IMR-90 (cell line): Measurements from ENCODE around the gene LRRC4C. TPM values are rescaled to one million over a fixed set of nuclear protein-coding genes. Genes with fewer than 3 reads are reported as not detected.

ENCODE experiments used
- ATAC-seq: fragments of 200-7000 bp; cut with Tn5 transposase; 2 replicates; pipeline ENCODE4 v1.9.1; 2020; ENCODE audit warnings: low read depth, mild to moderate bottlenecking, moderate library complexity
- BruUV-seq: library from RNA; stranded (reverse); fragments of 400-500 nt; replicated peaks from 2 replicates; lab custom pipeline; 2021; lab: Mats Ljungman, UMichigan
- CTCF ChIA-PET: fragments of 300-600 bp; formaldehyde crosslinking; extraction: SDS; loops from one replicate; lab custom pipeline; 2021; ENCODE audit warnings: antibody characterized with exemption; lab: Yijun Ruan, JAX
- POLR2A ChIA-PET: fragments of 300-600 bp; sonication (Branson Sonifier 250); formaldehyde crosslinking; loops from one replicate; lab custom pipeline; 2022; ENCODE audit warnings: antibody characterized with exemption; ENCODE audit not compliant: unreplicated experiment; lab: Charles Lee
- DNase-seq: peaks from one replicate; pipeline ENCODE4 v3.0.0; 2013
- H2AFZ ChIP-seq: replicated peaks from 2 replicates; pipeline ENCODE3; 2013; ENCODE audit warnings: low read length, mild to moderate bottlenecking; ENCODE audit not compliant: poor library complexity
- H2AK5ac ChIP-seq: 2 replicates; pipeline ENCODE4 v1.6.1; 2013; ENCODE audit warnings: low read depth, low read length, inconsistent platforms
- H2AK9ac ChIP-seq: replicated peaks from 2 replicates; pipeline ENCODE3; 2013; ENCODE audit warnings: mild to moderate bottlenecking, low read depth, low read length, moderate library complexity; ENCODE audit not compliant: poor library complexity
- H2BK120ac ChIP-seq: 2 replicates; pipeline ENCODE4 v1.6.1; 2013; ENCODE audit warnings: low read depth, low read length, inconsistent platforms
- H2BK15ac ChIP-seq: 3 replicates; pipeline ENCODE4 v1.6.1; 2013; ENCODE audit warnings: low read depth, low read length, inconsistent platforms
- H2BK20ac ChIP-seq: 2 replicates; pipeline ENCODE4 v1.6.1; 2013; ENCODE audit warnings: low read depth, mild to moderate bottlenecking, inconsistent platforms, low read length, moderate library complexity
- H2BK5ac ChIP-seq: 2 replicates; pipeline ENCODE4 v1.6.1; 2013; ENCODE audit warnings: mild to moderate bottlenecking, low read depth, low read length, inconsistent platforms; ENCODE audit not compliant: poor library complexity, severe bottlenecking
- H3K14ac ChIP-seq: replicated peaks from 2 replicates; pipeline ENCODE4 v1.6.1; 2013; ENCODE audit warnings: low read depth, low read length, inconsistent platforms
- H3K18ac ChIP-seq: 2 replicates; pipeline ENCODE4 v1.6.1; 2013; ENCODE audit warnings: low read depth, low read length, control low read depth
- H3K23ac ChIP-seq: 2 replicates; pipeline ENCODE4 v1.6.1; 2013; ENCODE audit warnings: low read depth, low read length, inconsistent platforms
- H3K27ac ChIP-seq: 2 replicates; pipeline ENCODE4 v1.5.1; 2013; ENCODE audit warnings: mild to moderate bottlenecking, control low read depth, low read length; ENCODE audit not compliant: insufficient read depth
- H3K27me3 ChIP-seq: 2 replicates; pipeline ENCODE4 v1.6.1; 2013; ENCODE audit warnings: low read length; ENCODE audit not compliant: control insufficient read depth, insufficient read depth
- H3K36me3 ChIP-seq: 2 replicates; pipeline ENCODE4 v1.6.1; 2013; ENCODE audit warnings: low read length, mixed read lengths; ENCODE audit not compliant: control insufficient read depth, insufficient read depth
- H3K4ac ChIP-seq: 2 replicates; pipeline ENCODE4 v1.6.1; 2013; ENCODE audit warnings: low read depth, low read length, inconsistent platforms
- H3K4me1 ChIP-seq: 2 replicates; pipeline ENCODE4 v1.6.1; 2013; ENCODE audit warnings: low read length, mixed read lengths; ENCODE audit not compliant: control insufficient read depth, insufficient read depth
- H3K4me2 ChIP-seq: 2 replicates; pipeline ENCODE4 v1.6.1; 2013; ENCODE audit warnings: low read depth, mild to moderate bottlenecking, control low read depth, low read length, moderate library complexity
- H3K4me3 ChIP-seq: 2 replicates; pipeline ENCODE4 v1.5.1; 2013; ENCODE audit warnings: low read depth, mild to moderate bottlenecking, control low read depth, low read length, moderate library complexity; ENCODE audit not compliant: insufficient read depth
- H3K56ac ChIP-seq: 2 replicates; pipeline ENCODE4 v1.6.1; 2013; ENCODE audit warnings: low read length, inconsistent platforms; ENCODE audit not compliant: insufficient read depth; ENCODE audit errors: extremely low read depth
- H3K79me1 ChIP-seq, 2 experiments: 2 replicates each; pipeline ENCODE4 v1.6.1; 2013; ENCODE audit warnings: low read length in 2 of 2, inconsistent platforms in 1 of 2, low read depth in 1 of 2
- H3K9ac ChIP-seq: 2 replicates; pipeline ENCODE4 v1.6.1; 2013; ENCODE audit warnings: low read depth, low read length, control low read depth
- H3K9me1 ChIP-seq: 2 replicates; pipeline ENCODE4 v1.6.1; 2013; ENCODE audit warnings: low read length, inconsistent platforms; ENCODE audit not compliant: insufficient read depth
- H3K9me3 ChIP-seq: 2 replicates; pipeline ENCODE4 v1.6.1; 2013; ENCODE audit warnings: low read length; ENCODE audit not compliant: control insufficient read depth, insufficient read depth
- H4K20me1 ChIP-seq: 2 replicates; pipeline ENCODE4 v1.6.1; 2013; ENCODE audit warnings: low read length, inconsistent platforms; ENCODE audit not compliant: insufficient read depth
- H4K5ac ChIP-seq: 2 replicates; pipeline ENCODE4 v1.6.1; 2013; ENCODE audit warnings: mild to moderate bottlenecking, low read depth, low read length, control low read depth
- H4K8ac ChIP-seq, 2 experiments: 2 replicates each; pipeline ENCODE4 v1.6.1; 2013; ENCODE audit warnings: low read depth in 2 of 2, low read length in 2 of 2, control low read depth in 1 of 2, inconsistent platforms in 1 of 2
- H4K91ac ChIP-seq: 2 replicates; pipeline ENCODE4 v1.6.1; 2013; ENCODE audit warnings: low read depth, low read length, inconsistent platforms; ENCODE audit not compliant: insufficient read depth
- BHLHE40 ChIP-seq: fragments of 150-350 bp; IDR thresholded peaks from 2 replicates; pipeline ENCODE4 v1.6.1; 2016; ENCODE audit warnings: mild to moderate bottlenecking, low read depth, low read length
- CEBPB ChIP-seq: IDR thresholded peaks from 2 replicates; pipeline ENCODE4 v1.6.1; 2012; ENCODE audit warnings: low read depth, low read length, improper control_type of control experiment
- CHD1 ChIP-seq: IDR thresholded peaks from 2 replicates; pipeline ENCODE4 v1.6.1; 2012; ENCODE audit warnings: low read depth, low read length, improper control_type of control experiment
- FOS ChIP-seq: fragments of 150-350 bp; IDR thresholded peaks from 2 replicates; pipeline ENCODE4 v1.6.1; 2016; ENCODE audit warnings: low read depth, low read length
- MAFK ChIP-seq: IDR thresholded peaks from 2 replicates; pipeline ENCODE4 v1.6.1; 2012; ENCODE audit warnings: low read depth, low read length, improper control_type of control experiment
- MAZ ChIP-seq: IDR thresholded peaks from 2 replicates; pipeline ENCODE4 v1.6.1; 2012; ENCODE audit warnings: low read depth, mild to moderate bottlenecking, low read length, improper control_type of control experiment, moderate library complexity, borderline replicate concordance
- MXI1 ChIP-seq: IDR thresholded peaks from 2 replicates; pipeline ENCODE4 v1.6.1; 2012; ENCODE audit warnings: low read depth, mild to moderate bottlenecking, low read length, moderate library complexity, borderline replicate concordance
- NFE2L2 ChIP-seq: fragments of 150-350 bp; IDR thresholded peaks from 2 replicates; pipeline ENCODE4 v1.6.1; 2016; ENCODE audit warnings: low read depth, mild to moderate bottlenecking, low read length
- POLR2A ChIP-seq: IDR thresholded peaks from 2 replicates; pipeline ENCODE4 v1.6.1; 2012; ENCODE audit warnings: mild to moderate bottlenecking, low read depth, low read length
- RAD21 ChIP-seq: IDR thresholded peaks from 2 replicates; pipeline ENCODE4 v1.6.1; 2012; ENCODE audit warnings: low read length, improper control_type of control experiment
- RCOR1 ChIP-seq: IDR thresholded peaks from 2 replicates; pipeline ENCODE4 v1.6.1; 2012; ENCODE audit warnings: mild to moderate bottlenecking, low read length, improper control_type of control experiment; ENCODE audit not compliant: insufficient replicate concordance
- RFX5 ChIP-seq: IDR thresholded peaks from 2 replicates; pipeline ENCODE4 v1.8.0; 2012; ENCODE audit warnings: low read depth, mild to moderate bottlenecking, low read length, moderate library complexity
- SMC3 ChIP-seq: fragments of 150-350 bp; IDR thresholded peaks from 2 replicates; pipeline ENCODE4 v1.6.1; 2016; ENCODE audit warnings: low read depth, mild to moderate bottlenecking, antibody characterized with exemption, low read length, moderate library complexity
- WGBS, 2 experiments: methylation state at CpG; one replicate each; pipeline versions ENCODE4 v1.1.5 to v1.1.7; 2013; ENCODE audit warnings: missing lambda C conversion rate in 2 of 2; ENCODE audit not compliant: insufficient read length in 1 of 2; ENCODE audit errors: extremely low coverage in 2 of 2; 5-methylcytosine and 5-hydroxymethylcytosine counted together
- dilution Hi-C: fragments of 300-500 bp; cut with HindIII; formaldehyde crosslinking; loops from one replicate; pipeline ENCODE4 v1.14.3; 2018; ENCODE audit warnings: low sequenced_read_pairs; ENCODE audit not compliant: unreplicated experiment
- in situ Hi-C: fragments of 300-500 bp; cut with MboI; formaldehyde crosslinking; loops from 3 replicates; pipeline ENCODE4 v1.14.3; 2019; ENCODE audit warnings: low sequenced_read_pairs, inconsistent platforms, mixed read lengths
- intact Hi-C: fragments of 100-400 bp; cut with micrococcal nuclease; formaldehyde crosslinking; loops from 2 replicates; pipeline ENCODE4 v1.10.0; 2022
- polyA plus RNA-seq, 3 experiments: library from polyadenylated mRNA; depleted of rRNA; stranded (reverse); fragments of >200 nt; gene quantifications; 2 replicates each; pipeline ENCODE4 v1.2.3, GENCODE V29; 2012; ENCODE audit warnings: low replicate concordance in 1 of 3
- total RNA-seq: library from RNA; depleted of rRNA; stranded (reverse); fragments of >200 nt; gene quantifications from 2 replicates; pipeline ENCODE4 v1.2.3, GENCODE V29; 2012
- TF ChIP-seq, protein P1 (sequence below): conservative IDR thresholded peaks from 2 replicates; pipeline ENCODE4 v1.5.1; 2012; ENCODE audit warnings: mild to moderate bottlenecking, low read depth, low read length, improper control_type of control experiment
- TF ChIP-seq, protein P2 (sequence below): fragments of 150-350 bp; IDR thresholded peaks from 2 replicates; pipeline ENCODE4 v1.6.1; 2016; ENCODE audit warnings: low read depth, mild to moderate bottlenecking, low read length, moderate library complexity, borderline replicate concordance
- TF ChIP-seq, protein P3 (sequence below): fragments of 150-350 bp; IDR thresholded peaks from 2 replicates; pipeline ENCODE4 v1.6.1; 2017; ENCODE audit warnings: mild to moderate bottlenecking, antibody characterized with exemption, low read length, low read depth

LRRC4C gene
- total and polyA plus RNA-seq, 2 of the 4 experiments (the other 2 are of a cell fraction) = under 0.01 to 0.03 TPM

DNA sequence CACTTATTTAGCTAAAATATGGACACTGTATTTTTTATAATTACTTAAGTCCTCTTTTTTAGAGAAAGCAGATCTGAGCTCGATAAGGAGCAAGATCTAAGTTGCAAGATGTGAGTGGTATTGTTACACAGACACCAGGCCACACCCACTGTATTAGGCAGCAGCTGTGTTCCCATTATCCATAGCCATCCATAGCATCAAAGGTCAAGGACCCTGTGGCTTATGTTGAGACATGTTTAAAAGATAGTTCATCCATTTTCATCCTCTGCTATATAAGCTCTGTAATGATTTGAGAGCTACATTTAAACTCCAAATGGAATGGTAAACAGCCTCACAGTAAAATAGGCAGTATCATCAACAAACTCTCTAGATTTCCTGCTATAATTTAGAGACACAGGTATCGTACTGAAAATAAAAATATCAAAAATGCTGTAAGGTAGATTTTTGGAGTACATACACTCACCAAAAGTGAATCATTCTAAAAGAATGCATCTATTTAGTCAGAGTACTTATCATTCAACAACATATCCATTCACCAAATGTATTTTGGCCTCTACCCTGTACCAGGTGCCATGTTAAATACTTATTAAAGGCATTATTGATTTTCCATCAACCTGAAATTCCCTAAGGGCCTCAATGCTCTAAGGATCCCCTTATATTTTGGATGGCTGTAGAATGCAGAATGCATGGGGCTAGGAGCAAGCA lies 574.0 kb downstream of the LRRC4C start:
- no peaks in the 10 kb centered on the region for H4K20me1 ChIP-seq
- no peak overlapping the region for H3K27ac ChIP-seq
- no peak overlapping the region for H3K56ac ChIP-seq
- no peak overlapping the region for H4K8ac ChIP-seq
- H2BK15ac ChIP-seq = no peak overlapping the region
- H2BK120ac ChIP-seq = no peak overlapping the region
- no peaks in the 10 kb centered on the region for H3K36me3 ChIP-seq
- no peak overlapping the region for H2AFZ ChIP-seq
- CTCF ChIA-PET = no interaction called here
- H2AK5ac ChIP-seq = no peak overlapping the region
- no TSS peak for BruUV-seq
- H2BK5ac ChIP-seq = no peak overlapping the region
- no peak overlapping the region for H3K9ac ChIP-seq
- H2AK9ac ChIP-seq = no peak overlapping the region
- no peaks in the 10 kb centered on the region for H3K4me1 ChIP-seq
- ATAC-seq (no peak), DNase-seq (no peak)
- H3K9me1 ChIP-seq = no peaks in the 10 kb centered on the region
- in situ Hi-C loops (no loop called here), dilution Hi-C loops (no loop called here), intact Hi-C loops (no loop called here)
- no peak overlapping the region for H3K4me2 ChIP-seq
- no peak overlapping the region for H2BK20ac ChIP-seq
- TF ChIP-seq SMC3 = no peak
- TF ChIP-seq MXI1 = no peak
- no peak for TF ChIP-seq RAD21
- TF ChIP-seq BHLHE40 = no peak
- TF ChIP-seq, protein P1, sequence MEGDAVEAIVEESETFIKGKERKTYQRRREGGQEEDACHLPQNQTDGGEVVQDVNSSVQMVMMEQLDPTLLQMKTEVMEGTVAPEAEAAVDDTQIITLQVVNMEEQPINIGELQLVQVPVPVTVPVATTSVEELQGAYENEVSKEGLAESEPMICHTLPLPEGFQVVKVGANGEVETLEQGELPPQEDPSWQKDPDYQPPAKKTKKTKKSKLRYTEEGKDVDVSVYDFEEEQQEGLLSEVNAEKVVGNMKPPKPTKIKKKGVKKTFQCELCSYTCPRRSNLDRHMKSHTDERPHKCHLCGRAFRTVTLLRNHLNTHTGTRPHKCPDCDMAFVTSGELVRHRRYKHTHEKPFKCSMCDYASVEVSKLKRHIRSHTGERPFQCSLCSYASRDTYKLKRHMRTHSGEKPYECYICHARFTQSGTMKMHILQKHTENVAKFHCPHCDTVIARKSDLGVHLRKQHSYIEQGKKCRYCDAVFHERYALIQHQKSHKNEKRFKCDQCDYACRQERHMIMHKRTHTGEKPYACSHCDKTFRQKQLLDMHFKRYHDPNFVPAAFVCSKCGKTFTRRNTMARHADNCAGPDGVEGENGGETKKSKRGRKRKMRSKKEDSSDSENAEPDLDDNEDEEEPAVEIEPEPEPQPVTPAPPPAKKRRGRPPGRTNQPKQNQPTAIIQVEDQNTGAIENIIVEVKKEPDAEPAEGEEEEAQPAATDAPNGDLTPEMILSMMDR = no peak
- no peak for TF ChIP-seq NFE2L2
- no peak for TF ChIP-seq MAZ
- TF ChIP-seq RCOR1 = no peak
- no peak for TF ChIP-seq MAFK
- TF ChIP-seq POLR2A = no peak
- no peak for TF ChIP-seq CHD1
- TF ChIP-seq FOS = no peak
- TF ChIP-seq, protein P2, sequence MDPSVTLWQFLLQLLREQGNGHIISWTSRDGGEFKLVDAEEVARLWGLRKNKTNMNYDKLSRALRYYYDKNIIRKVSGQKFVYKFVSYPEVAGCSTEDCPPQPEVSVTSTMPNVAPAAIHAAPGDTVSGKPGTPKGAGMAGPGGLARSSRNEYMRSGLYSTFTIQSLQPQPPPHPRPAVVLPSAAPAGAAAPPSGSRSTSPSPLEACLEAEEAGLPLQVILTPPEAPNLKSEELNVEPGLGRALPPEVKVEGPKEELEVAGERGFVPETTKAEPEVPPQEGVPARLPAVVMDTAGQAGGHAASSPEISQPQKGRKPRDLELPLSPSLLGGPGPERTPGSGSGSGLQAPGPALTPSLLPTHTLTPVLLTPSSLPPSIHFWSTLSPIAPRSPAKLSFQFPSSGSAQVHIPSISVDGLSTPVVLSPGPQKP = no peak
- TF ChIP-seq, protein P3, sequence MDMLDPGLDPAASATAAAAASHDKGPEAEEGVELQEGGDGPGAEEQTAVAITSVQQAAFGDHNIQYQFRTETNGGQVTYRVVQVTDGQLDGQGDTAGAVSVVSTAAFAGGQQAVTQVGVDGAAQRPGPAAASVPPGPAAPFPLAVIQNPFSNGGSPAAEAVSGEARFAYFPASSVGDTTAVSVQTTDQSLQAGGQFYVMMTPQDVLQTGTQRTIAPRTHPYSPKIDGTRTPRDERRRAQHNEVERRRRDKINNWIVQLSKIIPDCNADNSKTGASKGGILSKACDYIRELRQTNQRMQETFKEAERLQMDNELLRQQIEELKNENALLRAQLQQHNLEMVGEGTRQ = no peak
- TF ChIP-seq CEBPB = no peak
- no peak for TF ChIP-seq RFX5
- H3K4ac ChIP-seq = no peak overlapping the region
- 0 out of 2 replicates have a peak, but pooled peaks cover 2% of the 10 kb centered on the region for H3K9me3 ChIP-seq
- POLR2A ChIA-PET = no interaction called here
- no peak overlapping the region for H3K23ac ChIP-seq
- no peak overlapping the region for H3K18ac ChIP-seq
- H4K91ac ChIP-seq = no peak overlapping the region
- no peak overlapping the region for H4K5ac ChIP-seq
- no peak overlapping the region for H3K14ac ChIP-seq
- H3K4me3 ChIP-seq = no peak overlapping the region
- no peaks in the 10 kb centered on the region for H3K27me3 ChIP-seq
- no peaks in the 10 kb centered on the region for H3K79me1 ChIP-seq
- no CpG with 5 or more reads among the region's 2 CpGs for WGBS, 2 experiments
